Fibroblast of skin of left quadriceps (primary cell): ENCODE measurements around the gene NAGLU.

Experiments
- DNase-seq, 2 experiments: peaks; one replicate each; pipeline ENCODE4 v3.0.0-alpha.2; 2013; ENCODE audit warnings: low read depth in 2 of 2

NAGLU gene

GRCh38 chr17:42564815-42565522, 28.9 kb downstream of the NAGLU start:
- no peak for DNase-seq

GRCh38 chr17:42565523-42566214, 29.6 kb downstream of the NAGLU start:
- DNase-seq = no peak

GRCh38 chr17:42566215-42566882, 30.3 kb downstream of the NAGLU start:
- no peak for DNase-seq

DNA sequence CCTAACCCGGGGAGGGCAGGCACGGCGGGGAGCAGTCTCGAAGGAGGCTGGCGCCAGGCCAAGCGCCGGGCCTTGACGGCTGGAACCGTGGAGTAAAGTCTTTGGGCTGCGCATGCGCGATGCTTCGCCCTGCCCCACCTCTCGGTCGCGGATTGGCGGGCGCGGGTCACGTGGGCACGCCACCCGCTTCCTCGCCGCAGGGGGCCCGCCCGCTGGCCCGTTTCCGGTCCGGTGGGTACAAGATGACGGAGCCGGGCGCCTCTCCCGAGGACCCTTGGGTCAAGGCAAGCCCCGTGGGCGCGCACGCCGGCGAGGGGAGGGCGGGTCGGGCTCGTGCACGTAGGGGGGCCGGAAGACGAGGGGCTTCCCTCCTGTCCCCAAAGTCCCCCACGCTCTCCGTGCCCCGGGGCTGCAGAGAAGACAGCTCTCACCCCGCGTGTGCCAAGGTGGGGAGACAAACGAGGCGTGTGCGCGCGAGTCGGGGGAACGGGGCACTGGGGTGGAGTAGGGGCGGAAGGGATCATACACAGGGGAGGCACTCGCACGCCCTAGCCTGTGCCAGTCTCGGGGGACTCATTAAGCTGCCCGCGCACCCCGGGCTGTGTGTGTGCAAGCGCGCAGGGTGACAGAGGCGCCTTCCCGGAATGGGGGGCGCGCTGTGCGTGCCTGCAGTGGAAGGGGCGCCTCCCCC, 31.0 kb downstream of the NAGLU start, which contains the start of gene MLX:
TSS of gene MLX (plus strand) at position 218 of the 691 bp plus-strand sequence. CDS start at position 243, 25 bp downstream.
- DNase-seq = peak; percentile 77 to 79

- DNase-seq = no peak
Measured at GRCh38 chr17:42568341-42569111, 32.5 kb downstream of the NAGLU start.

DNA sequence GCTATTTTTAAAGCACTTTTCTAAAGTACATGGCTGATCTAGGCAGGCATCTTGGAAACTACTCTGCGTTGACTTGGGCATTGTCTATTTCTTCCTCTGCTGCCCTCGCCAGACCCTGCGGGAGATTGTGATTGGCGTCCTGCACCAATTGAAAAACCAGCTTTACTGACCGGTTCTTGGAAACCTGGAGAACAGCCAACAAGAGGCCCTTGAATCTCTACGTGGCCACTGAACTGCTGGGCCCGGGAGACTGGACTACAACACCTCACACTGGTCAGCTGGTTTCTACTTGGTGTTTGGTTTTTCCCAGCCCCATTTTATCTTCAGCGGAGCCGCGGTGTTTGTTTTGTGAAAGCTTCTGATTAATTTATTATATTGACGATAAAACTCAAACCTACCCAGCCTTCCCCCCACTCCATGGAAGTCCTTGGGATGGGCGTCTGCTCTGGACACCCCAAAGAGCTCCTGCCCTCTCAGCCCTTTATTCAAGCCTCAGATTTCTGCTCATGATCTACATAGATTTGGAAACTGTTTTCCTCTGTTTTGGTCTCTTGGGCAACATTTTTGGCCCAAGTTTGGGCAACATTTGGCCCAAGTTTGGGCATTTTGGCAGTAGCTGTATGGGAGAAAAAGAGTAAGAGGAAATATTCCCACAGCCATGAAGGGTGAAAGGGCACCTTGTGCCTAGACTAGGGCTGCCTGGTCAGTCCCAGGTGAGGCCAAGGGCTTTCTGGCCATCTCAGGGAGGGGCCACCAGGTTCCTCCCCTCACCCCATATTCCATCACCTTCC, 35.6 kb downstream of the NAGLU start:
- DNase-seq = no peak

GRCh38 chr17:42573095-42573494, 37.1 kb downstream of the NAGLU start:
- no peak for DNase-seq

DNA sequence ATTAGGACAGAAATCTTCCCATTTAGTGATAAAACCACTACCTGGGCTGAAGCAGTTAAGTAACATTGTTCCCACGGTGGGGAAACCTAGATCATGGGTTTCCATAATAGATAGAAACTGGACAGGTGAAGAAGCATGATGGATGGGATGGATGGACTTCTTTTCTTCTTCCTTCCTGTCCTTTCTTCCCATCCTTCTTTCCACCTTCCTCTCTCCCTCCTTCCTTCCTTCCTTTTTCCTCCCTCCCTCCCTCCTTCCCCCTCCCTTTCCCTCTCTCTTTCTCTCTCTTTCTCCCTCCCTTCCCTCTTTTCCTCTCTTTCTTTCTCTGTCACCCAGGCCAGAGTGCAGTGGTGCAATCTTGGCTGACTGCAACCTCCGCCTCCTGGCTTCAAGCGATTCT, 38.4 kb downstream of the NAGLU start:
- no peak for DNase-seq

GRCh38 chr17:42577140-42577531, 41.1 kb downstream of the NAGLU start:
- DNase-seq = no peak

DNA sequence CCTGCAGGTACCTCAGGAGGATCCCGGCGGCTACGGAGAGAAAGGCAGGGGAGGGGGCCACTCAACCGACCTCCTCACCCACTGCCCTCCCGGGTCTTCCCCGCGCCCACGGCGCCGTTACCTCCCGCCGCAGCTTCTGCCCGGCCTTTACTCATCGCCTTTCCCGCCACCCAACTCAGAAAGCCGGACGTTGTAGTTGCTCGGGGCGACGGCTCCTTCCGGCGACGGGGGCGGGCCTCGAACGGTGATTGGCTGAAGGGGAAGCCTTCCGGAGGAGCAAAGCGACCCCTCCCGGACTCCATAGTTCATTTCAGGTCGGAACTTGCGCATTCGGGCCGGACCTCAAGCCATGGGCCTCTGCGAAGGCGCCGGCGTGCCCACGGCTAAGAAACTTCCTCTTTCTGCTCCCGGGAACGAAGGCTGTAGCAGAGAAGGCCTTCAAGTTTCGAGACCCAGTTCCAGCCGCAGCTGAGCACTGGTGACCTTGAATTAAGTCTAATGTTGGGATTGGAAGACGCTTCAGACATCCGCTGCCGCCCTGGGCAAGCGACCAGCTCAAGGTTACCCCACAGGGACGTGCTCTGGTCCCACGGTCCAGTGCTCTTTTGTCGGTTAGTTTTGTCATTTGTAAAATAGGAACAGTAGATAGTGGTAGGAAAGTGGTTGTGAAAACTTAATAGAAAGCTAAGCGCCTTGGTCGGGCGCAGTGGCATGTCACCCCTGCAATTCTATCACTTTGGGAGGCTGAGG, 41.7 kb downstream of the NAGLU start, which contains the start of gene PSMC3IP:
TSS of gene PSMC3IP (minus strand) at position 198 of the 750 bp plus-strand sequence. CDS start at position 155, 43 bp downstream.
- peak; percentile 78 to 79 for DNase-seq

GRCh38 chr17:42578282-42578869, 42.3 kb downstream of the NAGLU start:
- DNase-seq = peak in 1 of 2 experiments; percentile 48

GRCh38 chr17:42579794-42580551, 43.9 kb downstream of the NAGLU start:
- no peak for DNase-seq

- DNase-seq = no peak
Measured at GRCh38 chr17:42581744-42582270, 45.8 kb downstream of the NAGLU start.

GRCh38 chr17:42584880-42585279, 48.8 kb downstream of the NAGLU start:
- no peak for DNase-seq

DNA sequence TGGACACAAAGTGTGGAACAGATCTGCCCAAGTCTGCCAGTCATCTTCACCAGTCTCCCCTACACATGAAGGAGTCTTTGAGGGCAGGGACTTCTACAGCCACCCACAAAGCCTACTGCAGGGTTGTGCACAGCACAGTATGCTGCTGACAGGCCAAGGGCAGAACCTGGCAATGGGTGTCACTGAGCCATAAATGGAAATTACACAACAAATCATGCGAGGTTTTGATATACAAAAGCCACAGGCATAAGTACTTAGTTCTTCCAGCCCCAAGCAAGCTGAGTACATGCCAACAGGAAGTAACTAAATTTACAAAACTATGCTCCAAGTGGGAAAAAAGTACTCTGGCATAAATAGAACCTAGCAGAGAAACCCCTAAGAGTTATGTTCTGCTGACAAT, 49.3 kb downstream of the NAGLU start:
- DNase-seq = no peak

DNA sequence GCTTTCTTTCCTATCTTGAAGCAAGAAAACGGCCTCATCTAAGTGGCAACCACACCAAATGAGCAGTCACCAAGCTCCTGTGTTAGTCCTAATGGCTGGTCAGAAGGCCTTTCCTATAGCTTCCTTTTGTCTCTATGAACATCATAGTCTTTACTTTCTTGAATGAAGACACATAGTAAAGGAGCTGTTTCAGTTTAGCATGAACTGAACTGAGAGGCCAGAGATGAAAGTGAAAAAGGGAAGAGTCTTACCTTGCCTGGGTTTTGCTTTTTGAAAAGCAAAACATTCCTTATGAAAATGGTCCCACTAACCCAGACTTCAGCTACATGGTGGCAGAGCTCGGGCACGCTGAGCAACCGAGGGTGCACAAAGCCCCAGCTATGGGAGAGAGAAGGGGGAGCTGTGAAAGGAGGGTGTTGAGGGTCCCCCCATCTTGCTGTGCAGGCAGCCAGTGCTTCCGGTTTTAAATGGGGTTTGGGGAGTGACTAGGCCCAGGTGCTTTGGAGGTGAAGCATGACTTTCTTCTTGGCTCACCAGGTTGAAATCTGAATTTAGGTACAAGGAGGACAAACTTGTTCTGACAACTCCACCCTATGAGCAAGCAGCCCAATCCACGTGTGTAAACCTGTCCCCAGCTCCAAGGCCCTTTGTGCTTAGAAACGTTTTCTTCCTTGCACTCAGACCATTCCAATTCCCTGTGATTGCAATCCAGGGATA, 50.6 kb downstream of the NAGLU start:
- no peak for DNase-seq

GRCh38 chr17:42590886-42591285, 54.8 kb downstream of the NAGLU start:
- DNase-seq = no peak

DNA sequence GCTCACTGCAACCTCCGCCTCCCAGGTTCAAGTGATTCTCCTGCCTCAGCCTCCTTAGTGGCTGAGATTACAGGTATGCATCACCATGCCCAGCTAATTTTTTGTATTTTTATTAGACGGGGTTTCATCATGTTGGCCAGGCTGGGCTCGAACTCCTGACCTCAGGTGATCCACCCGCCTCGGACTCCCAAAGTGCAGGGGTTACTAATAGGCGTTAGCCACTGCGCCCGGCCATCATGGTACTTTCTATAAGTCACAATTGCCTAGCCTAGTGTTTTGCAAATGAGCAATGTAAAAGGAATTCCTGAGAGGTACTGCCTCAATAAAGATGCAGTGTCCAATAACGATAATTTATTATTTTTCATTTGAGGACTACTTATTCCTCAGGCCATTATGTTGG, 55.4 kb downstream of the NAGLU start:
- no peak for DNase-seq
